GM21360 (cell line): ENCODE results near the gene NEK4.
"Not testable (repeated sequence)": the region's sequence is repeated elsewhere in the genome, so short reads cannot be mapped to it uniquely, and the experiment has no call there.

Experiments used
- ATAC-seq: cut with Tn5 transposase; IDR thresholded peaks from one replicate; pipeline ENCODE4 v1.9.1; 2021; ENCODE audit warnings: mild to moderate bottlenecking, moderate library complexity; ENCODE audit not compliant: unreplicated experiment

The NEK4 gene

DNA sequence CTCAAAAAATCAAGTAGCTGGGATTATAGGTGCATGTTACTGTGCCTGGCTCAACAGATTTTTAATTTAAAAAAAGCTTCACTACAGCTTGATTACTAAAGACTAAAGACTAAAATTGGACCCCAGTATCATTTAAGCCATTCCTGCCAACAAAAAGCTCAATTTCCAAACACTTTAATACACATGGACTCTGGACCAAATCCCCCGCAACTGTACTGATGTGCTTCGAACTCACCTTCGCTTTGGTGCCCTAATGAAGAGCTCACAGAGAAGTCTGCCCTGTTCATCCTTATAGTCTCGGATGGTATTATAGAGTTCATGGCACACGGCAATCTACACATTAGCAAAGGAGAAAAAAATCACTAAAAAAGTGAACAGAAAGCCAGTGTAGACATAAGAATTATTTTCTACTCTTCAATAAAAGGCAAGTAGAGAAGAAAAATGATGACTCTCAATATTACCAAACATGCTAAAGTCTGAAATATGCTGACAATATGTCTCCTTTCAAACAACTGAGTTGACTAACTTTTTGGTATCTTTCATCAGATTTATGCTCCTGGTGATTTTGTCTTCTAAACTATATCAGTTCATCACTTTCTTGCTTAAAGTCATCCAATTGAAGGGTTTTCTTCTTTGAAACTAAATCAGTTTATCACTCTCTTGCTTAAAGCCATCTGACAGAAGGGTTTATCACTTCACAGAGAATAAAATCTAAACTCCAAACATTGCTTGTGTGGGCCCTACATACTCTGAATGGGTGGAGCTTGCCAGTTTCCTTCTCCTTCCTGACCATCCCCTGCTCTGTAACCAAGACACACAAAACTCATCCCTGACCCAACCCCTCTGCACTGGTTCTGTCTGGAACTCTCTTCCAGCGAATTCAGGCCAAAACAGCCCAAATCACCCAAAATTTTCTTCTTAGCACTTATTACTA lies 92.2 kb downstream of the NEK4 start:
- no peak for ATAC-seq

DNA sequence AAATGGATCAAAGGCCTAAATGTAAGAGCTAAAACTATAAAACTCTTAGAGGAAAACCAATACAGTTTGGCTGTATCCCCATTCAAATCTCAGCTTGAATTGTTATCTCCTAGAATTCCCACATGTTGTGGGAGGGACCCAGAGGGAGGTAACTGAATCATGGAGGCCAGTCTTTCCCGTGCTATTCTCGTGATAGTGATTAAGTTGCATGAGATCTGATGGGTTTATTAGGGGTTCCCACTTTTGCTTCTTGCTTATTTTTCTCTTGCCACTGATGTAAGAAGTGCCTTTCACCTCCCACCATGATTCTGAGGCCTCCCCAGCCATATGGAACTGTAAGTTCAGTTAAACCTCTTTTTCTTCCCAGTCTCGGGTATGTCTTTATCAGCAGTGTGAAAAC lies 94.5 kb downstream of the NEK4 start:
- ATAC-seq, result not testable (repeated sequence)

DNA sequence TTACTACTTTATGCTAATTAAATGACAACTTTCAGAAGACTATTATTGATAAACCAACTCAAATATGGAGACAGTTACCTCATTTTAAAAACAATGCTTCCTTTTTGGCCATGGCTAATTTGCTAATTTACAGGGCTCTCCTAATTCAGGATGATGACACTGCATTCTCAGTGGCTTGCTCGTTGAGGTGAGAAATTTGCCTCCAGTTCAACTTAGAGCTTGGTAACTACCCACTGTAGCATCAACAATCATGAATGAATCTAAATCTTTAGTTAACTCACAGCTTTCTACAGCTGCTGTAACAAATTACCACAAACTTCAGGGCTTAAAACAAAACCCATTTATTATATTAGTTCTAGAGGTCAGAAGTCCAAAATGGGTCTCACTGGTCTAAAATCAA lies 99.1 kb downstream of the NEK4 start:
- ATAC-seq, result no peak

DNA sequence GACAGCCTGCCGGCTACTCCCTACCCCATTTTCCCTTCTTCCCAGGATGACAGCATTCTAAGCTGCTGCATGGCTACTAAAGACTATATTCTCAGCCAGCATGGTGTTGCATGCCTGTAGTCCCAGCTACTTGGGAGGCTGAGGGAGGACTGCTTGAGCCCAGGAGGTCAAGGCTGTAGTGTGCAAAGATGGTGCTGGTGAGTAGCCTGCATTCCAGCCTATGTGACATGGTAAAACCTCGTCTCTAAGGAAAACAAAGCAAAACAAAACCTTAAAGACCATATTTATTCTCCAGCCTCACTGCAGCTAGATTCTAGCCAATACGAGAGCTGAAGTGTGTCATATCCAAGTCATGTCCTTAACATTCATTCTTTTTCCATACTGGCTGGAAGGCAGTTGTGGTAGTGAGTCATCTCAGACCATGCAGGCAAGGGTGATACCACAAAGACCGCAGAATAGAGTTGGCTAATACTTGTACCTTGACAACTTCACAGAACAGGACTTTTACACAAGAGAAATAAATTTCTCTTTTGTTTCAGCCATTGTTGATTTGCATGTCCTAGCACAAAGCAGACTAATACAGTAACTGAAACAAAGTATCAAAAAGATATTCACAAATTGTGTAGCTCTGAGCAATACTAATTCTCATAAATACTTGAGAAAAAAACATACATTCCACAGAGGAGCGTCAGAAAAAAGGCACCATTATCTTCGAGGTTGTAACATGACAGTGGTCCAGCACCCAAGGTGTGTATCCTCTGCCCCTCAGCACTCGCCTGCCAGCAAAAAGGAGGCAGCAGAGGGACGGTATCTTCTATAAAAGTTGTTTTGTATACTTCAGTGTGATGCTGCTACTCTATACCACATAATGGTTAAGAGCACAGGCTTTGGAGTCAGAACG lies 99.9 kb downstream of the NEK4 start:
- no peak for ATAC-seq

DNA sequence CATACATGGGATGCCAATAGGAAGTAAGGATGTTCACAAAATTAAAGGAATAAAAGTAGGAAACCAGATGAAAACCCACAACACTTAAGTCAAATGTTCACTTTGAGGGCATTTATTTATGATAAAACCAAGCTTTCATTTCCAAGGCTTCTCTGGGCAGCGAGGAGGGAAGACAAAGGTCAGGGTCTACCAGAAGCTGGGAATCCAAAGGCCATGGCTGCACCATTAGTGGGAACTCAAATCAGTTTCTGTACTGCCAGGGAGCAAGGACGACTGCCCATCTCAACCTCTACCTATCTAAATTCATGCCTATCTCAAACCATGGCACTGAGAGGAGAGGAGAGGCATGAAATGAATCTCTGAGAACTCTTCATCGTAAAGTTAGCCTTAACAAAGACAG lies 107.6 kb downstream of the NEK4 start:
- no peak for ATAC-seq

DNA sequence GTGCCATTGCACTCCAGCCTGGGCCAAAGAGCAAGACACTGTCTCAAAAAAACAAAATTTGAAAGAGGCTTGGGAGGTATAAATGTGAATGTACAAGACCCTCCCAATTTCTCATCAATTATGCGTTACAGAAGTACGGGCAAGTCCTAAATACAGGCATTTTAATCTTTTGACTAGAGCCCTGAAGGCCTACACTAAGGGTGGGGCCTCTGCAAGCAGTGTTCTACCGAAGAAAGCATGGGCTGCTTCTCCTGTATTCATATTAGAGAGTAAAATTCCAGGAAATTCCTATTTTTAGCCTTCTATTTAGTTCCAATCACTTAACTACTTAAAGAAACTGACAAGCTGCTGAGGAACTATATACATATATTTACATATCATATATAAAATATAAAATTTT lies 110.7 kb downstream of the NEK4 start:
- no peak for ATAC-seq
